Bronchial epithelial cell (primary cell): Measurements from ENCODE around the gene MOGAT2. TPM values are rescaled to one million over a fixed set of nuclear protein-coding genes. Genes with fewer than 3 reads are reported as not detected.

ENCODE experiments used
- DNase-seq: peaks from one replicate; pipeline ENCODE4 v3.0.0-alpha.2; 2010; ENCODE audit warnings: low read depth
- FAIRE-seq: peaks from 2 replicates; lab custom pipeline; 2011; peaks lifted over from hg19 to GRCh38; lab: Jason Lieb, UNC
- H3K27me3 ChIP-seq: 2 replicates; pipeline ENCODE4 v1.5.1; 2011; ENCODE audit warnings: low read length; ENCODE audit not compliant: control insufficient read depth, insufficient read depth
- H3K36me3 ChIP-seq: 2 replicates; pipeline ENCODE4 v1.5.1; 2011; ENCODE audit warnings: low read length; ENCODE audit not compliant: control insufficient read depth, insufficient read depth
- H3K4me3 ChIP-seq: 2 replicates; pipeline ENCODE4 v1.5.1; 2011; ENCODE audit warnings: mild to moderate bottlenecking, low read depth, low read length, control low read depth
- total RNA-seq: library from RNA; depleted of rRNA; stranded (reverse); fragments of >200 nt; gene quantifications from 2 replicates; pipeline ENCODE4 v1.2.1, GENCODE V29; 2014
- TF ChIP-seq, protein P1 (sequence below): IDR thresholded peaks from 2 replicates; pipeline ENCODE4 v1.5.1; 2011; ENCODE audit warnings: mild to moderate bottlenecking, moderate library complexity, low read length, control low read depth, inconsistent platforms; ENCODE audit not compliant: insufficient read depth, severe bottlenecking

Gene MOGAT2
- total RNA-seq, 1 donor from 2014 or later, result not detected

DNA sequence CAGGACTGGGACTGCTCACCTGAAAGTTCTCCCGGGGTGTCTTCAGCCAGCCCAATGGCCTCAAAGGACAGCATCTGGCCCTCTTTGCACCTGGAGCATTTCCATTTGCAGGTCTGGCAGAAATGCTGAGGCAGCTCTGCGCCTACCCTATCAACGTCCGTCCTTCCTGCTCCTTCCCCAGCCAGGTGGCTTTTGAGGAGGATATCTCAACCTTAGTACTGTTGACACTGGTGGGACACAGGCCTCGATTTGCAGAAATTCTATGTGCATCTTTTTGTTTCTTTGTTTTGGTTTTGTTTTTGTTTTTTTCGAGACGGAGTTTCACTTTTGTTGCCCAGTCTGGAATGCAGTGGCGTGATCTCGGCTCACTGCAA lies 5.0 kb downstream of the MOGAT2 start:
- Histone ChIP-seq H3K4me3 (no peak overlapping the region), H3K27me3 (no peaks in the 10 kb centered on the region), H3K36me3 (no peaks in the 10 kb centered on the region)
- TF ChIP-seq, protein P1, sequence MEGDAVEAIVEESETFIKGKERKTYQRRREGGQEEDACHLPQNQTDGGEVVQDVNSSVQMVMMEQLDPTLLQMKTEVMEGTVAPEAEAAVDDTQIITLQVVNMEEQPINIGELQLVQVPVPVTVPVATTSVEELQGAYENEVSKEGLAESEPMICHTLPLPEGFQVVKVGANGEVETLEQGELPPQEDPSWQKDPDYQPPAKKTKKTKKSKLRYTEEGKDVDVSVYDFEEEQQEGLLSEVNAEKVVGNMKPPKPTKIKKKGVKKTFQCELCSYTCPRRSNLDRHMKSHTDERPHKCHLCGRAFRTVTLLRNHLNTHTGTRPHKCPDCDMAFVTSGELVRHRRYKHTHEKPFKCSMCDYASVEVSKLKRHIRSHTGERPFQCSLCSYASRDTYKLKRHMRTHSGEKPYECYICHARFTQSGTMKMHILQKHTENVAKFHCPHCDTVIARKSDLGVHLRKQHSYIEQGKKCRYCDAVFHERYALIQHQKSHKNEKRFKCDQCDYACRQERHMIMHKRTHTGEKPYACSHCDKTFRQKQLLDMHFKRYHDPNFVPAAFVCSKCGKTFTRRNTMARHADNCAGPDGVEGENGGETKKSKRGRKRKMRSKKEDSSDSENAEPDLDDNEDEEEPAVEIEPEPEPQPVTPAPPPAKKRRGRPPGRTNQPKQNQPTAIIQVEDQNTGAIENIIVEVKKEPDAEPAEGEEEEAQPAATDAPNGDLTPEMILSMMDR, result no peak
- no peak for DNase-seq
- FAIRE-seq, result no peak

DNA sequence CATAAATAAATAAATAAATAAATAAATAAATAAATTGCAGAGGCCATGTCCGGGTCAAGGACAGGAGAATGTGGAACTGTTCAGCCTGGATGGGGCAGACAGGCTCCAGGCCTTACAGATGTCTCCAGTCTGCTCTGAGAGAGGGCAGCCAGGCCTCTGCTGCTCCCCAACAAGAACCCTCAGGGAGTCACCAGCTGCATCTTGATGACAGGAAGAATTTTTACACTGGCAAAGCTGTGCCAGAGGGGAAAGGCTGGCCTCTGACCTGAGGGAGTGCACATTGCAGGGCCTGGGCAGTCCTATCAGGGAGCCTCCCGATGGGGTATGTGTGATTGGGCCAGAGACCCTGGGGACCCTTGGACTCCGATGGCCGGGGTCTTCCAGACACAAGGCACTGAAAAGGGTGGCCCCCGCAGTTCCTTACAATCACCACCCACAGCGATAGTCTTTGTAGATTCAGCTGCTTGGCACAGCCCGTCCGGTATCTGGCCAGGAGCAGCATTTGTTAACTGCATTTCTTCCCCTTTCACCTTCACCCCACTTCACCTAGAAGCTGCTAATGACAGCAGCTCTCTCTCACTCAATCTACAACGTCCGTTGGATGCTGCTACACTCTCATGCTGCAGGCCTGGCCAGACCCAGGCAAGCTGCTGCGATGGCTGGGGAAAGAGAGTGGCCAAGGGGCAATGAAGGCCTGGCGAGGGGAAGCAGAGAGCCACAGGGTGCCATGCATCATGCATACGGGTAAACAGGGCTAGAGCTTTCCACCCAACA lies 8.1 kb downstream of the MOGAT2 start:
- H3K36me3 ChIP-seq, result no peaks in the 10 kb centered on the region
- H3K4me3 ChIP-seq, result no peak overlapping the region
- TF ChIP-seq, protein P1, result no peak
- FAIRE-seq (no peak), DNase-seq (no peak)
- H3K27me3 ChIP-seq, result no peaks in the 10 kb centered on the region

DNA sequence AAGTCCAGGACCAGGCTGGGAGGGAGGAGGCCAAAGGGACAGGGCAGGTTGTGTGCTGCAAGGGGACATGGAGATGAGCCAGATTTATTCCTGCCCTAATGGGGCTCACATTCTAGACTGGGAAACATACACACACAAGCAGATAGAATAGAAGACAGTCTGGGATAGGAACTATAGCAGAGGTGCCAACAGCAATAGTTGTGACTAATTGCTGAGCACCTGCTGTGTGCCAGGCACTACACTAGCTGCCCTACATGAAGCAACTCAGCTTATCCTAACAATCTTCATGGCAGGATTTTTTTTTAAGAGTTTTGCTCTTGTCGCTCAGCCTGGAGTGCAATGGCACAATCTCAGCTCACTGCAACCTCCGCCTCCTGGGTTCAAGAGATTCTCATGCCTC lies 11.4 kb downstream of the MOGAT2 start:
- FAIRE-seq, result no peak
- Histone ChIP-seq H3K36me3 (no peaks in the 10 kb centered on the region), H3K4me3 (no peak overlapping the region), H3K27me3 (no peaks in the 10 kb centered on the region)
- TF ChIP-seq, protein P1, result no peak
- no peak for DNase-seq

DNA sequence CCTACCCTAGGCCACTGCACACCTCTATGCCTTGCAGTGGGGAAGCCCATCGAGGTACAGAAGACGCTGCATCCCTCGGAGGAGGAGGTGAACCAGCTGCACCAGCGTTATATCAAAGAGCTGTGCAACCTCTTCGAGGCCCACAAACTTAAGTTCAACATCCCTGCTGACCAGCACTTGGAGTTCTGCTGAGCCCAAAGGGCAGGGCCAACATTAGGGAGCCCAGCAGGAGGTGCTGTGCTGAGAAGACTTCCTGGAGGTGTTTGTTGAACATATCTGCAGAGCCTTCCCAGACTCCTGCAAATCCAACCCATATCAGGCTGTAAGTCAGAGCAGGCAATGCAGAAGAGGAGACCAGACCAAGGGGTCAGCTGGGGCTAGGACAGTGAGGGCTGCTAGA lies 13.5 kb downstream of the MOGAT2 start:
- H3K4me3 ChIP-seq, result no peak overlapping the region
- TF ChIP-seq, protein P1, result no peak
- H3K36me3 ChIP-seq, result no peaks in the 10 kb centered on the region
- FAIRE-seq, result peak; percentile 32
- no peak for DNase-seq
- no peaks in the 10 kb centered on the region for H3K27me3 ChIP-seq

DNA sequence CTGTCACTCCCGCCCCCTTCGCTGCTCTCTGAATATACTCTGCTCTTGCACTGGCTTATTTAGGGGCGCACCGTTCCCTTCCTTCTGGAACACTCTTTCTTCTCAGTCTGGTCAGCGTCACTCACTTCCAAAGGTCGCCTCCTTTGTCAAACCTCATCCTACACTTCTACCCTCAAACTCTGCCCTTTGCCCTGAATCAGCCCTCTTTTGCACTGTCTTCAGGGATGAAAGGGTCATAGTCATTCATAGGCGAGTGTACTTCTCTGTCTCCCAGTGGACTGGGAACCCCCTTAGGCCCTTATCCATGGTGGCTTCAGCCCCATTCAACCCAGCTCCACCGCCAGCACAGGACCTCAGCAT lies 15.4 kb downstream of the MOGAT2 start:
- no peaks in the 10 kb centered on the region for H3K36me3 ChIP-seq
- H3K4me3 ChIP-seq, result no peak overlapping the region
- TF ChIP-seq, protein P1, result no peak
- FAIRE-seq (no peak), DNase-seq (no peak)
- H3K27me3 ChIP-seq, result no peaks in the 10 kb centered on the region
